PFSK-1 (cell line): ENCODE measurements around the gene CBLN3.

Experiments
- POLR2AphosphoS5 ChIP-seq: IDR thresholded peaks from 2 replicates; pipeline ENCODE4 v1.6.1; 2012; ENCODE audit warnings: low read depth, mild to moderate bottlenecking, control low read depth, low read length, moderate library complexity
- REST ChIP-seq, 2 experiments: IDR thresholded peaks; 2 replicates each; pipeline versions ENCODE4 v1.6.1 to v1.8.0; 2011 to 2012; ENCODE audit warnings: low read depth in 2 of 2, low read length in 2 of 2, control low read depth in 1 of 2, inconsistent platforms in 1 of 2, mild to moderate bottlenecking in 1 of 2, moderate library complexity in 1 of 2; ENCODE audit not compliant: insufficient read depth in 1 of 2
- SIN3A ChIP-seq: IDR thresholded peaks from 2 replicates; pipeline ENCODE4 v1.6.1; 2012; ENCODE audit warnings: mild to moderate bottlenecking, low read length, moderate library complexity, borderline replicate concordance; ENCODE audit not compliant: insufficient read depth
- TAF1 ChIP-seq: IDR thresholded peaks from 2 replicates; pipeline ENCODE4 v1.6.1; 2012; ENCODE audit warnings: low read length, control low read depth, borderline replicate concordance; ENCODE audit not compliant: insufficient read depth

- no peak for TF ChIP-seq TAF1
- no peak for TF ChIP-seq POLR2AphosphoS5
- no peak for TF ChIP-seq REST (IDR thresholded peaks at IDR 0.05; ENCODE audit: insufficient read depth in 1 of 2, low read depth in 2 of 2, low read length in 2 of 2)
- no peak for TF ChIP-seq SIN3A
Measured at GRCh38 chr14:24422261-24422660, 7.2 kb downstream of the CBLN3 start.
